ENCODE results near the gene JAK2.
"Not testable (repeated sequence)": the region's sequence is repeated elsewhere in the genome, so short reads cannot be mapped to it uniquely, and the experiment has no call there.

The JAK2 gene

DNA sequence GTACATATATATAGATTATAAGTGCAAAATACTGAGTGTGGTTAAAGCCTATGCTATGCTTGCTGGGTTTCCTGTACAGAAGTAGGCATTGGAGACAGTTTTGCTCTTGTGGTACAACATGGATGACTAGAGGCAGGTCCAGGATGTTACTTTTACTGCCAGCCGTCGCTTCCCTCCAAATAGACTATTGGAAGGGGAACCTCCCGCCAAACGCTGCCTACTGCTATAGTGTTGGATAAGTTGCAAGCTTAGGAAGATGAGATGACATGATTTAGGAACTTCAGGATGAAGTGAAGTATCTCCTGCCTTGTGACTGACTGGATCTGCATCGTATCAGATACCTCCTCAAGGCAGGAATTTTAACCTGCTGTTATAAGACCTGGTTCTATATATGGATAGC lies 30.9 kb downstream of the JAK2 start:
- POLR2A ChIA-PET, result no interaction called here
- H3K36me3 ChIP-seq (ENCODE audit: control insufficient read depth in 2 of 2, insufficient read depth in 1 of 2, low read length in 2 of 2), result no peaks in the 10 kb centered on the region
- CTCF ChIA-PET, result interaction anchor here (0.6 kb wide), 1 partner anchor 329 kb away, joined by 3 read pairs; no protein-coding TSS in a partner anchor
- no peak overlapping the region for H3K27ac ChIP-seq (ENCODE audit: extremely low read depth, low read depth, low read length)
- TF ChIP-seq ZNF366 (tag by site-specific recombination; conservative IDR thresholded peaks at IDR 0.05), result no peak
- TF ChIP-seq ZNF48 (tag by site-specific recombination; IDR thresholded peaks at IDR 0.05), result no peak
- TF ChIP-seq ZNF433 (tag by site-specific recombination; IDR thresholded peaks at IDR 0.05; ENCODE audit: low read depth), result no peak
- no peak for TF ChIP-seq ZNF596 (tag by site-specific recombination; IDR thresholded peaks at IDR 0.05)
- no peak for TF ChIP-seq ZNF585B (tag by site-specific recombination; IDR thresholded peaks at IDR 0.05)
- TF ChIP-seq ZFP3 (tag by site-specific recombination; IDR thresholded peaks at IDR 0.05; ENCODE audit: low read depth), result no peak
- TF ChIP-seq ZBTB8A (tag by site-specific recombination; IDR thresholded peaks at IDR 0.05), result no peak
- TF ChIP-seq ZNF529 (tag by site-specific recombination; IDR thresholded peaks at IDR 0.05; ENCODE audit: insufficient replicate concordance), result no peak
- TF ChIP-seq ZNF391 (tag by site-specific recombination; IDR thresholded peaks at IDR 0.05; ENCODE audit: borderline replicate concordance, low read depth), result no peak
- TF ChIP-seq, protein P1, sequence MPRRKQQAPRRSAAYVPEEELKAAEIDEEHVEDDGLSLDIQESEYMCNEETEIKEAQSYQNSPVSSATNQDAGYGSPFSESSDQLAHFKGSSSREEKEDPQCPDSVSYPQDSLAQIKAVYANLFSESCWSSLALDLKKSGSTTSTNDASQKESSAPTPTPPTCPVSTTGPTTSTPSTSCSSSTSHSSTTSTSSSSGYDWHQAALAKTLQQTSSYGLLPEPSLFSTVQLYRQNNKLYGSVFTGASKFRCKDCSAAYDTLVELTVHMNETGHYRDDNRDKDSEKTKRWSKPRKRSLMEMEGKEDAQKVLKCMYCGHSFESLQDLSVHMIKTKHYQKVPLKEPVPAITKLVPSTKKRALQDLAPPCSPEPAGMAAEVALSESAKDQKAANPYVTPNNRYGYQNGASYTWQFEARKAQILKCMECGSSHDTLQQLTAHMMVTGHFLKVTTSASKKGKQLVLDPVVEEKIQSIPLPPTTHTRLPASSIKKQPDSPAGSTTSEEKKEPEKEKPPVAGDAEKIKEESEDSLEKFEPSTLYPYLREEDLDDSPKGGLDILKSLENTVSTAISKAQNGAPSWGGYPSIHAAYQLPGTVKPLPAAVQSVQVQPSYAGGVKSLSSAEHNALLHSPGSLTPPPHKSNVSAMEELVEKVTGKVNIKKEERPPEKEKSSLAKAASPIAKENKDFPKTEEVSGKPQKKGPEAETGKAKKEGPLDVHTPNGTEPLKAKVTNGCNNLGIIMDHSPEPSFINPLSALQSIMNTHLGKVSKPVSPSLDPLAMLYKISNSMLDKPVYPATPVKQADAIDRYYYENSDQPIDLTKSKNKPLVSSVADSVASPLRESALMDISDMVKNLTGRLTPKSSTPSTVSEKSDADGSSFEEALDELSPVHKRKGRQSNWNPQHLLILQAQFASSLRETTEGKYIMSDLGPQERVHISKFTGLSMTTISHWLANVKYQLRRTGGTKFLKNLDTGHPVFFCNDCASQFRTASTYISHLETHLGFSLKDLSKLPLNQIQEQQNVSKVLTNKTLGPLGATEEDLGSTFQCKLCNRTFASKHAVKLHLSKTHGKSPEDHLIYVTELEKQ (tag by site-specific recombination; IDR thresholded peaks at IDR 0.05; ENCODE audit: borderline replicate concordance), result no peak
- TF ChIP-seq, protein P2, sequence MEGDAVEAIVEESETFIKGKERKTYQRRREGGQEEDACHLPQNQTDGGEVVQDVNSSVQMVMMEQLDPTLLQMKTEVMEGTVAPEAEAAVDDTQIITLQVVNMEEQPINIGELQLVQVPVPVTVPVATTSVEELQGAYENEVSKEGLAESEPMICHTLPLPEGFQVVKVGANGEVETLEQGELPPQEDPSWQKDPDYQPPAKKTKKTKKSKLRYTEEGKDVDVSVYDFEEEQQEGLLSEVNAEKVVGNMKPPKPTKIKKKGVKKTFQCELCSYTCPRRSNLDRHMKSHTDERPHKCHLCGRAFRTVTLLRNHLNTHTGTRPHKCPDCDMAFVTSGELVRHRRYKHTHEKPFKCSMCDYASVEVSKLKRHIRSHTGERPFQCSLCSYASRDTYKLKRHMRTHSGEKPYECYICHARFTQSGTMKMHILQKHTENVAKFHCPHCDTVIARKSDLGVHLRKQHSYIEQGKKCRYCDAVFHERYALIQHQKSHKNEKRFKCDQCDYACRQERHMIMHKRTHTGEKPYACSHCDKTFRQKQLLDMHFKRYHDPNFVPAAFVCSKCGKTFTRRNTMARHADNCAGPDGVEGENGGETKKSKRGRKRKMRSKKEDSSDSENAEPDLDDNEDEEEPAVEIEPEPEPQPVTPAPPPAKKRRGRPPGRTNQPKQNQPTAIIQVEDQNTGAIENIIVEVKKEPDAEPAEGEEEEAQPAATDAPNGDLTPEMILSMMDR (tag by site-specific recombination; IDR thresholded peaks at IDR 0.05), result no peak
- TF ChIP-seq ZNF19 (tag by site-specific recombination; IDR thresholded peaks at IDR 0.05; ENCODE audit: low read depth), result no peak
- no peak for TF ChIP-seq ZSCAN23 (tag by site-specific recombination; IDR thresholded peaks at IDR 0.05)
- TF ChIP-seq ZNF2 (tag by site-specific recombination; IDR thresholded peaks at IDR 0.05), result no peak
- no peak for TF ChIP-seq PRDM1 (tag by site-specific recombination; IDR thresholded peaks at IDR 0.05)
- no peak for TF ChIP-seq ZEB2 (tag by site-specific recombination; IDR thresholded peaks at IDR 0.05)
- no peak for TF ChIP-seq SP7 (tag by site-specific recombination; IDR thresholded peaks at IDR 0.05)
- TF ChIP-seq, protein P3, sequence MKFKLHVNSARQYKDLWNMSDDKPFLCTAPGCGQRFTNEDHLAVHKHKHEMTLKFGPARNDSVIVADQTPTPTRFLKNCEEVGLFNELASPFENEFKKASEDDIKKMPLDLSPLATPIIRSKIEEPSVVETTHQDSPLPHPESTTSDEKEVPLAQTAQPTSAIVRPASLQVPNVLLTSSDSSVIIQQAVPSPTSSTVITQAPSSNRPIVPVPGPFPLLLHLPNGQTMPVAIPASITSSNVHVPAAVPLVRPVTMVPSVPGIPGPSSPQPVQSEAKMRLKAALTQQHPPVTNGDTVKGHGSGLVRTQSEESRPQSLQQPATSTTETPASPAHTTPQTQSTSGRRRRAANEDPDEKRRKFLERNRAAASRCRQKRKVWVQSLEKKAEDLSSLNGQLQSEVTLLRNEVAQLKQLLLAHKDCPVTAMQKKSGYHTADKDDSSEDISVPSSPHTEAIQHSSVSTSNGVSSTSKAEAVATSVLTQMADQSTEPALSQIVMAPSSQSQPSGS (tag by site-specific recombination; IDR thresholded peaks at IDR 0.05; ENCODE audit: low read depth), result no peak
- no peaks in the 10 kb centered on the region for H3K4me1 ChIP-seq (ENCODE audit: control insufficient read depth, insufficient read depth, low read length)
- H3K4me3 ChIP-seq (ENCODE audit: low read depth, low read length), result no peak overlapping the region
- H3K9me3 ChIP-seq (ENCODE audit: control insufficient read depth, insufficient read depth, low read depth, low read length), result no peaks in the 10 kb centered on the region

DNA sequence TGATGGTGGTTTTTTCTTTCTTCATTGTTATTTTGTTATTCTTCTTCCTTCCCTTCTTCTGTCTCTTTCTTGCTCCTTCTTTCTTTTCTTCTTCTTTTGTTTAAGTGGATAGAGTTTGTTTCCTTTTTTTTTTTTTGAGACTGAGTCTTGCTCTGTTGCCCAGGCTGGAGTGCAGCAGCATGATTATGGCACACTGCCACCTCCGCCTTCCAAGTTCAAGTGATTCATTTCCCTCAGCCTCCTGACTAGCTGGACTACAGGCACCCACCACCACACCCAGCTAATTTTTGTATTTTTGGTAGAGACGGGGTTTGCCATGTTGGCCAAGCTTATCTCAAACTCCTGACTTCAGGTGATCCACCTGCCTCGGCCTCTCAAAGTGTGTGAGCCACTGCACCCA lies 40.3 kb downstream of the JAK2 start:
- POLR2A ChIA-PET, result no interaction called here
- Histone ChIP-seq H3K27ac (ENCODE audit: extremely low read depth, low read depth, low read length) (no peak overlapping the region), H3K4me1 (ENCODE audit: control insufficient read depth, insufficient read depth, low read length) (no peaks in the 10 kb centered on the region), H3K4me3 (ENCODE audit: low read depth, low read length) (no peak overlapping the region), H3K9me3 (ENCODE audit: control insufficient read depth, insufficient read depth, low read depth, low read length) (no peaks in the 10 kb centered on the region), H3K36me3 (ENCODE audit: control insufficient read depth in 2 of 2, insufficient read depth in 1 of 2, low read length in 2 of 2) (no peaks in the 10 kb centered on the region; a peak in 1 of 3 replicates)
- TF ChIP-seq ZNF558 (tag by site-specific recombination; IDR thresholded peaks at IDR 0.05), result no peak
- CTCF ChIA-PET, result no interaction called here

DNA sequence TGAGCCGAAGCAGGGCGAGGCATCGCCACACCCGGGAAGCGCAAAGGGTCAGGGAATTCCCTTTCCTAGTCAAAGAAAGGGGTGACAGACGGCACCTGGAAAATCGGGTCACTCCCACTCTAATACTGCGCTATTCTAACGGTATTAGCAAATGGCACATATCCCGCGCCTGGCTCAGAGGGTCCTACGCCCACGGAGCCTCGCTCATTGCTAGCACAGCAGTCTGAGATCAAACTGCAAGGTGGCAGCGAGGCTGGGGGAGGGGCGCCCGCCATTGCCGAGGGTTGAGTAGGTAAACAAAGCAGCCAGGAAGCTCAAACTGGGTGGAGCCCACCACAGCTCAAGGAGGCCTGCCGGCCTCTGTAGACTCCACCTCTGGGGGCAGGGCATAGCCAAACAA lies 46.9 kb downstream of the JAK2 start:
- H3K4me1 ChIP-seq (ENCODE audit: control insufficient read depth, insufficient read depth, low read length); H3K36me3 ChIP-seq (ENCODE audit: control insufficient read depth in 2 of 2, insufficient read depth in 1 of 2, low read length in 2 of 2); POLR2A ChIA-PET; H3K9me3 ChIP-seq (ENCODE audit: control insufficient read depth, insufficient read depth, low read depth, low read length); CTCF ChIA-PET; H3K4me3 ChIP-seq (ENCODE audit: low read depth, low read length); H3K27ac ChIP-seq (ENCODE audit: extremely low read depth, low read depth, low read length): not testable (repeated sequence)
